ENCODE measurements around the gene DARS2.
A peak's percentile ranks its signal among the peaks of the same experiment; 100 is the strongest.
"Not testable (repeated sequence)": the region's sequence is repeated elsewhere in the genome, so short reads cannot be mapped to it uniquely, and the experiment has no call there.

DARS2 gene

GRCh38 chr1:173824315-173825081, at the start of gene DARS2, which contains the start of gene CENPL:
TSS of gene DARS2 (plus strand) at chr1:173824673. CDS start at chr1:173825230, 557 bp downstream.
TSS of gene CENPL (minus strand) at chr1:173824883. CDS start at chr1:173811299, 13,584 bp downstream.
- Histone ChIP-seq H3K9me3 (ENCODE audit: low read depth, low read length) (no peaks in the 10 kb centered on the region), H3K36me3 (ENCODE audit: insufficient read depth, low read length) (peaks cover 26% of the 10 kb centered on the region), H3K27ac (peak within 1 kb of the TSS; percentile 99), H3K9ac (ENCODE audit: insufficient read length) (peak within 1 kb of the TSS; percentile 97), H3K4me3 (peak within 1 kb of the TSS; percentile 94)
- peak; percentile 94 for DNase-seq (ENCODE audit: low read depth, low spot score)
- peak; percentile 73 for TF ChIP-seq POLR2AphosphoS5 (IDR thresholded peaks at IDR 0.05; ENCODE audit: borderline replicate concordance, low read depth, low read length)
- TF ChIP-seq FOXP2 (optimal IDR thresholded peaks at IDR 0.05; ENCODE audit: control extremely low read depth, extremely low read length, insufficient read depth), result no peak

- no peak for DNase-seq (ENCODE audit: low read depth, low spot score)
- Histone ChIP-seq H3K4me3 (no peak overlapping the region), H3K36me3 (ENCODE audit: insufficient read depth, low read length) (peaks cover 33% of the 10 kb centered on the region)
Observed at GRCh38 chr1:173775578-173776226, 48.8 kb upstream of the DARS2 start.

GRCh38 chr1:173779936-173780335, 44.5 kb upstream of the DARS2 start:
- no peaks in the 10 kb centered on the region for H3K9me3 ChIP-seq (ENCODE audit: low read depth, low read length)
- peaks cover 56% of the 10 kb centered on the region for H3K36me3 ChIP-seq (ENCODE audit: insufficient read depth, low read length)

More at GRCh38 chr1:173775578-173776226, 48.8 kb upstream of the DARS2 start:
- TF ChIP-seq EZH2 (IDR thresholded peaks at IDR 0.05), result no peak
- no peak for TF ChIP-seq FOXP2 (optimal IDR thresholded peaks at IDR 0.05; ENCODE audit: control extremely low read depth, extremely low read length, insufficient read depth)
- TF ChIP-seq POLR2AphosphoS5 (IDR thresholded peaks at IDR 0.05; ENCODE audit: borderline replicate concordance, low read depth, low read length), result no peak
- H3K27ac ChIP-seq, result no peak overlapping the region
- H3K9ac ChIP-seq (ENCODE audit: insufficient read length), result no peak overlapping the region
- H3K9me3 ChIP-seq (ENCODE audit: low read depth, low read length), result no peaks in the 10 kb centered on the region

GRCh38 chr1:173784997-173785396, 39.5 kb upstream of the DARS2 start:
- H3K9ac ChIP-seq (ENCODE audit: insufficient read length), result no peak overlapping the region
- H3K27ac ChIP-seq, result no peak overlapping the region
- no peak for DNase-seq (ENCODE audit: low read depth, low spot score)
- no peak overlapping the region for H3K4me3 ChIP-seq
- no peak for TF ChIP-seq POLR2AphosphoS5 (IDR thresholded peaks at IDR 0.05; ENCODE audit: borderline replicate concordance, low read depth, low read length)
- TF ChIP-seq EZH2 (IDR thresholded peaks at IDR 0.05), result no peak
- no peak for TF ChIP-seq FOXP2 (optimal IDR thresholded peaks at IDR 0.05; ENCODE audit: control extremely low read depth, extremely low read length, insufficient read depth)
- no peaks in the 10 kb centered on the region for H3K9me3 ChIP-seq (ENCODE audit: low read depth, low read length)
- H3K36me3 ChIP-seq (ENCODE audit: insufficient read depth, low read length), result peaks cover 30% of the 10 kb centered on the region

More at GRCh38 chr1:173779936-173780335, 44.5 kb upstream of the DARS2 start:
- no peak overlapping the region for H3K4me3 ChIP-seq
- no peak overlapping the region for H3K27ac ChIP-seq
- no peak for DNase-seq (ENCODE audit: low read depth, low spot score)
- no peak overlapping the region for H3K9ac ChIP-seq (ENCODE audit: insufficient read length)
- TF ChIP-seq POLR2AphosphoS5 (IDR thresholded peaks at IDR 0.05; ENCODE audit: borderline replicate concordance, low read depth, low read length), result no peak
- TF ChIP-seq EZH2 (IDR thresholded peaks at IDR 0.05), result no peak
- TF ChIP-seq FOXP2 (optimal IDR thresholded peaks at IDR 0.05; ENCODE audit: control extremely low read depth, extremely low read length, insufficient read depth), result no peak

GRCh38 chr1:173789841-173790240, 34.6 kb upstream of the DARS2 start:
- no peak overlapping the region for H3K4me3 ChIP-seq
- no peak for DNase-seq (ENCODE audit: low read depth, low spot score)
- H3K9me3 ChIP-seq (ENCODE audit: low read depth, low read length), result no peaks in the 10 kb centered on the region
- H3K36me3 ChIP-seq (ENCODE audit: insufficient read depth, low read length), result peaks cover 17% of the 10 kb centered on the region
- no peak overlapping the region for H3K9ac ChIP-seq (ENCODE audit: insufficient read length)
- H3K27ac ChIP-seq, result no peak overlapping the region
- no peak for TF ChIP-seq EZH2 (IDR thresholded peaks at IDR 0.05)
- no peak for TF ChIP-seq POLR2AphosphoS5 (IDR thresholded peaks at IDR 0.05; ENCODE audit: borderline replicate concordance, low read depth, low read length)
- no peak for TF ChIP-seq FOXP2 (optimal IDR thresholded peaks at IDR 0.05; ENCODE audit: control extremely low read depth, extremely low read length, insufficient read depth)

- H3K36me3 ChIP-seq (ENCODE audit: insufficient read depth, low read length), result peaks cover 40% of the 10 kb centered on the region
- no peaks in the 10 kb centered on the region for H3K9me3 ChIP-seq (ENCODE audit: low read depth, low read length)
- TF ChIP-seq FOXP2 (optimal IDR thresholded peaks at IDR 0.05; ENCODE audit: control extremely low read depth, extremely low read length, insufficient read depth) (no peak), EZH2 (IDR thresholded peaks at IDR 0.05) (no peak), POLR2AphosphoS5 (IDR thresholded peaks at IDR 0.05; ENCODE audit: borderline replicate concordance, low read depth, low read length) (no peak)
- H3K27ac ChIP-seq, result no peak overlapping the region
- no peak for DNase-seq (ENCODE audit: low read depth, low spot score)
- H3K4me3 ChIP-seq, result no peak overlapping the region
- no peak overlapping the region for H3K9ac ChIP-seq (ENCODE audit: insufficient read length)
Observed at GRCh38 chr1:173798078-173798477, 26.4 kb upstream of the DARS2 start.

- H3K9me3 ChIP-seq (ENCODE audit: low read depth, low read length); H3K4me3 ChIP-seq; DNase-seq (ENCODE audit: low read depth, low spot score); H3K9ac ChIP-seq (ENCODE audit: insufficient read length); H3K27ac ChIP-seq: not testable (repeated sequence)
- H3K36me3 ChIP-seq (ENCODE audit: insufficient read depth, low read length), result peaks cover 50% of the 10 kb centered on the region
Observed at GRCh38 chr1:173799995-173800394, 24.5 kb upstream of the DARS2 start.

- H3K36me3 ChIP-seq (ENCODE audit: insufficient read depth, low read length), result peaks cover 64% of the 10 kb centered on the region
- no peak overlapping the region for H3K4me3 ChIP-seq
- DNase-seq (ENCODE audit: low read depth, low spot score), result no peak
- no peak overlapping the region for H3K27ac ChIP-seq
- no peak overlapping the region for H3K9ac ChIP-seq (ENCODE audit: insufficient read length)
- H3K9me3 ChIP-seq (ENCODE audit: low read depth, low read length), result no peaks in the 10 kb centered on the region
- TF ChIP-seq POLR2AphosphoS5 (IDR thresholded peaks at IDR 0.05; ENCODE audit: borderline replicate concordance, low read depth, low read length), result no peak
- no peak for TF ChIP-seq FOXP2 (optimal IDR thresholded peaks at IDR 0.05; ENCODE audit: control extremely low read depth, extremely low read length, insufficient read depth)
- no peak for TF ChIP-seq EZH2 (IDR thresholded peaks at IDR 0.05)
Observed at GRCh38 chr1:173802961-173803360, 21.5 kb upstream of the DARS2 start.

GRCh38 chr1:173813654-173814053, 10.8 kb upstream of the DARS2 start:
- H3K27ac ChIP-seq; H3K4me3 ChIP-seq; H3K9ac ChIP-seq (ENCODE audit: insufficient read length); H3K9me3 ChIP-seq (ENCODE audit: low read depth, low read length); DNase-seq (ENCODE audit: low read depth, low spot score): not testable (repeated sequence)
- H3K36me3 ChIP-seq (ENCODE audit: insufficient read depth, low read length), result peaks cover 22% of the 10 kb centered on the region
